Panc1 (cell line): ENCODE measurements around the gene NCK2. TPM values are rescaled to one million over a fixed set of nuclear protein-coding genes. Genes with fewer than 3 reads are reported as not detected.

Source experiments
- ATAC-seq: fragments of 200-7000 bp; cut with Tn5 transposase; 2 replicates; pipeline ENCODE4 v1.9.1; 2020; ENCODE audit warnings: mild to moderate bottlenecking, moderate library complexity
- BruUV-seq: library from RNA; stranded (reverse); fragments of 400-500 nt; replicated peaks from 2 replicates; lab custom pipeline; 2021; lab: Mats Ljungman, UMichigan
- CTCF ChIA-PET: fragments of 300-600 bp; sonication (Branson Sonifier 250); formaldehyde crosslinking; loops from one replicate; lab custom pipeline; 2022; ENCODE audit warnings: antibody characterized with exemption; lab: Charles Lee
- POLR2A ChIA-PET: fragments of 300-600 bp; sonication (Branson Sonifier 250); formaldehyde crosslinking; loops from one replicate; lab custom pipeline; 2022; ENCODE audit warnings: antibody characterized with exemption; lab: Charles Lee
- DNase-seq: peaks from one replicate; pipeline ENCODE4 v3.0.0-alpha.2; 2010; ENCODE audit warnings: low read depth, low spot score
- H3K27ac ChIP-seq: 2 replicates; pipeline ENCODE4 v1.5.1; 2011; ENCODE audit warnings: mild to moderate bottlenecking, low read length, inconsistent platforms
- H3K27me3 ChIP-seq: fragments of 200-500 bp; sonication (Bioruptor generic); 2 replicates; pipeline ENCODE4 v1.6.0; 2014; ENCODE audit warnings: low read length, inconsistent platforms; ENCODE audit not compliant: control insufficient read depth, insufficient read depth
- H3K36me3 ChIP-seq: fragments of 200-500 bp; sonication (Bioruptor generic); 2 replicates; pipeline ENCODE4 v1.5.1; 2014; ENCODE audit warnings: inconsistent platforms, mild to moderate bottlenecking, low read length, moderate library complexity; ENCODE audit not compliant: control insufficient read depth, insufficient read depth
- H3K4me1 ChIP-seq: 2 replicates; pipeline ENCODE4 v1.5.1; 2011; ENCODE audit warnings: inconsistent platforms, mild to moderate bottlenecking, low read length, moderate library complexity; ENCODE audit not compliant: control insufficient read depth, insufficient read depth
- H3K4me3 ChIP-seq, 2 experiments: 2 replicates each; pipeline ENCODE4 v1.5.1; 2011 to 2012; ENCODE audit warnings: low read depth in 2 of 2, low read length in 2 of 2, mild to moderate bottlenecking in 2 of 2, inconsistent platforms in 1 of 2, moderate library complexity in 1 of 2
- H3K9me3 ChIP-seq: fragments of 200-500 bp; sonication (Bioruptor generic); 2 replicates; pipeline ENCODE4 v1.5.1; 2014; ENCODE audit warnings: low read depth, mild to moderate bottlenecking, inconsistent platforms, low read length, moderate library complexity; ENCODE audit not compliant: control insufficient read depth, insufficient read depth
- CTCF ChIP-seq: fragments of 450-650 bp; IDR thresholded peaks from 2 replicates; pipeline ENCODE4 v1.5.1; 2017; ENCODE audit warnings: mild to moderate bottlenecking
- POLR2AphosphoS5 ChIP-seq: IDR thresholded peaks from 2 replicates; pipeline ENCODE4 v1.6.1; 2012; ENCODE audit warnings: mild to moderate bottlenecking, low read depth, low read length, moderate library complexity
- REST ChIP-seq, 2 experiments: IDR thresholded peaks; 2 replicates each; pipeline ENCODE4 v1.6.1; 2011 to 2012; ENCODE audit warnings: low read depth in 2 of 2, control low read depth in 1 of 2, low read length in 1 of 2, mild to moderate bottlenecking in 1 of 2, moderate library complexity in 1 of 2; ENCODE audit not compliant: insufficient read depth in 1 of 2
- SIN3A ChIP-seq: IDR thresholded peaks from 2 replicates; pipeline ENCODE4 v1.6.1; 2012; ENCODE audit warnings: low read depth, mild to moderate bottlenecking, low read length, moderate library complexity, borderline replicate concordance; ENCODE audit not compliant: insufficient read depth
- TCF7L2 ChIP-seq: IDR thresholded peaks from 2 replicates; pipeline ENCODE4 v1.6.1; 2011; ENCODE audit warnings: mild to moderate bottlenecking, low read depth, low read length, inconsistent platforms
- in situ Hi-C: cut with HindIII; loops from 2 replicates; pipeline ENCODE4 v1.10.0; 2016; ENCODE audit warnings: low sequenced_read_pairs, low pct_unique_long_range_greater_than_20kb
- intact Hi-C: fragments of 100-400 bp; cut with micrococcal nuclease; formaldehyde crosslinking; loops from one replicate; pipeline ENCODE4 v1.10.0; 2022; ENCODE audit not compliant: unreplicated experiment
- total RNA-seq: library from RNA; stranded (reverse); gene quantifications from one replicate; pipeline ENCODE4 v1.2.1, GENCODE V29; 2021; ENCODE audit not compliant: unreplicated experiment

Gene NCK2
- total RNA-seq, 1 experiment from 2014 or later: 60.7 TPM

- intact Hi-C loops (no loop called here), in situ Hi-C loops (no loop called here)
- ATAC-seq (no peak), DNase-seq (no peak)
- TF ChIP-seq CTCF (no peak), SIN3A (no peak), POLR2AphosphoS5 (no peak), REST (IDR thresholded peaks at IDR 0.05; ENCODE audit: insufficient read depth in 1 of 2, low read depth in 2 of 2, low read length in 1 of 2) (no peak), TCF7L2 (no peak)
- no peak overlapping the region for H3K27ac ChIP-seq
- no peak overlapping the region for H3K4me3 ChIP-seq
- H3K9me3 ChIP-seq: no peaks in the 10 kb centered on the region
- ChIA-PET POLR2A (no interaction called here), CTCF (no interaction called here)
- no peaks in the 10 kb centered on the region; the same call in 1 of the 2 replicates for H3K27me3 ChIP-seq
- H3K36me3 ChIP-seq: no peaks in the 10 kb centered on the region
- H3K4me1 ChIP-seq: no peaks in the 10 kb centered on the region
- no TSS peak for BruUV-seq
These were observed 36.0 kb upstream of the NCK2 start for GRCh38 chr2:105708697-105709096.

GRCh38 chr2:105711394-105711793, 33.3 kb upstream of the NCK2 start:
- H3K4me3 ChIP-seq: no peak overlapping the region
- CTCF ChIA-PET: no interaction called here
- POLR2A ChIA-PET: no interaction called here
- no peaks in the 10 kb centered on the region; the same call in 1 of the 2 replicates for H3K27me3 ChIP-seq
- no peak for ATAC-seq
- TF ChIP-seq TCF7L2 (no peak), CTCF (no peak), REST (IDR thresholded peaks at IDR 0.05; ENCODE audit: insufficient read depth in 1 of 2, low read depth in 2 of 2, low read length in 1 of 2) (no peak), POLR2AphosphoS5 (no peak), SIN3A (no peak)
- no TSS peak for BruUV-seq
- intact Hi-C loops (no loop called here), in situ Hi-C loops (no loop called here)
- DNase-seq: no peak
- no peak overlapping the region for H3K27ac ChIP-seq
- H3K36me3 ChIP-seq: no peaks in the 10 kb centered on the region
- H3K4me1 ChIP-seq: no peaks in the 10 kb centered on the region
- H3K9me3 ChIP-seq: no peaks in the 10 kb centered on the region
